ENCODE data around the gene IL27RA.
A peak's percentile ranks its signal among the peaks of the same experiment; 100 is the strongest.

IL27RA gene

DNA sequence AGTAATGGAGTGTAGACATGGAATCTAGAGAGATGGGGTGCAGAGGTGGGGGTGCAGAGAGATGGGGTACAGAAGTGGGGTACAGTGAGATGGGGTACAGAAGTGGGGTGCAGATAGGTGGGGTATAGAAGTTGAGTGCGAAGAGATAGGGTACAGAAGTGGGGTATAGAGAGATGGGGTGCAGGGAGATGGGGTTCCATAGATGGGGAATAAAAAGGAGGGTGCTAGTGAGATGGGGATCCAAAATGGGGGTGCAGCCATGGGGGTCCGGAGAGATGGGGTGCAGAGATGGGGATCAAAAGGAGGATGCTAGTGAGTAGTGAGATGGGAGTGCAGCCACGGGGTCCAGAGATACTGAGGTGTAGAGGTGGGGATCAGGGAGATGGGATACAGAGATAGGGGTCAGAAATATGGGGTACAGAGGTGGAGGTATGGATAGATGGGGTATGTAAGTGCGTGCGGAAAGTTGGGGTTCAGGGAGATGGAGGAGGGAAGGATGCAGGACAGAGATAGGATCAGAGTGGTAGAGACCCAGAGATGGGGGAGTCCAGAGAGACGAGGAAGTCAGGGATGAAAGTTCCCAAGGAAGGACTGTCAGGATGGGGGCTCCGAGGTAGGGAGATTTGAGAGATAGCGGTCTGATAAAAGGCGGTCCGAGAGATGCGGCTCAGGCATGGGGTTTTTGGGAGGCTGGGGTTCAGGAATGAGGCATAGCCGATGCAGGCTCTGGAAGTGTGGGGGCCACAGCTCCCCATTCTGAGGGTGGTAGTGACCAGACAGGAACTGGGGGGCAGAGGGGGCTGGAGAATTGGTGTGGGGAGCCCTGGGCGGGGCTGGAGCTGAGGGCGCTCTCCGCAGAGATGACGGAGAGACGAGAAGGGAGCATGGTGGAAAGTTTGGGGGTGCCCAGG lies 26.9 kb downstream of the IL27RA start (continued):
- TF ChIP-seq INSM2 (tag by site-specific recombination; IDR thresholded peaks at IDR 0.05) = 0 out of 2 replicates have a peak, but pooled peaks have one; percentile 4
- TF ChIP-seq ZNF830 (tag by site-specific recombination; IDR thresholded peaks at IDR 0.05; ENCODE audit: low read depth) = no peak
- 0 out of 2 replicates have a peak, but pooled peaks have one; percentile 18 for TF ChIP-seq ZBTB7A (tag by site-specific recombination; IDR thresholded peaks at IDR 0.05; ENCODE audit: low read depth)
- TF ChIP-seq, protein P1, sequence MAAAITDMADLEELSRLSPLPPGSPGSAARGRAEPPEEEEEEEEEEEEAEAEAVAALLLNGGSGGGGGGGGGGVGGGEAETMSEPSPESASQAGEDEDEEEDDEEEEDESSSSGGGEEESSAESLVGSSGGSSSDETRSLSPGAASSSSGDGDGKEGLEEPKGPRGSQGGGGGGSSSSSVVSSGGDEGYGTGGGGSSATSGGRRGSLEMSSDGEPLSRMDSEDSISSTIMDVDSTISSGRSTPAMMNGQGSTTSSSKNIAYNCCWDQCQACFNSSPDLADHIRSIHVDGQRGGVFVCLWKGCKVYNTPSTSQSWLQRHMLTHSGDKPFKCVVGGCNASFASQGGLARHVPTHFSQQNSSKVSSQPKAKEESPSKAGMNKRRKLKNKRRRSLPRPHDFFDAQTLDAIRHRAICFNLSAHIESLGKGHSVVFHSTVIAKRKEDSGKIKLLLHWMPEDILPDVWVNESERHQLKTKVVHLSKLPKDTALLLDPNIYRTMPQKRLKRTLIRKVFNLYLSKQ (tag by site-specific recombination; IDR thresholded peaks at IDR 0.05; ENCODE audit: borderline replicate concordance) = no peak
- TF ChIP-seq, protein P2, sequence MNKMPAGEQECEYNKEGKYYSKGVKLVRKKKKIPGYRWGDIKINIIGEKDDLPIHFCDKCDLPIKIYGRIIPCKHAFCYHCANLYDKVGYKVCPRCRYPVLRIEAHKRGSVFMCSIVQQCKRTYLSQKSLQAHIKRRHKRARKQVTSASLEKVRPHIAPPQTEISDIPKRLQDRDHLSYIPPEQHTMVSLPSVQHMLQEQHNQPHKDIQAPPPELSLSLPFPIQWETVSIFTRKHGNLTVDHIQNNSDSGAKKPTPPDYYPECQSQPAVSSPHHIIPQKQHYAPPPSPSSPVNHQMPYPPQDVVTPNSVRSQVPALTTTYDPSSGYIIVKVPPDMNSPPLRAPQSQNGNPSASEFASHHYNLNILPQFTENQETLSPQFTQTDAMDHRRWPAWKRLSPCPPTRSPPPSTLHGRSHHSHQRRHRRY (tag by site-specific recombination; IDR thresholded peaks at IDR 0.05) = 0 out of 2 replicates have a peak, but pooled peaks have one; percentile 30
- TF ChIP-seq ZNF76 (tag by site-specific recombination; IDR thresholded peaks at IDR 0.05; ENCODE audit: borderline replicate concordance, low read depth) = 0 out of 2 replicates have a peak, but pooled peaks have one; percentile 3
- no peak for TF ChIP-seq ZNF654 (tag by site-specific recombination; IDR thresholded peaks at IDR 0.05; ENCODE audit: low read depth)
- TF ChIP-seq ZNF48 (tag by site-specific recombination; IDR thresholded peaks at IDR 0.05) = no peak
- no peak; the same call in 1 of the 2 replicates for TF ChIP-seq ZNF394 (tag by site-specific recombination; IDR thresholded peaks at IDR 0.05; ENCODE audit: borderline replicate concordance)
- TF ChIP-seq RBAK (tag by site-specific recombination; IDR thresholded peaks at IDR 0.05) = 0 out of 2 replicates have a peak, but pooled peaks have one; percentile 15
- TF ChIP-seq ZNF223 (tag by site-specific recombination; IDR thresholded peaks at IDR 0.05) = 0 out of 2 replicates have a peak, but pooled peaks have one; percentile 49
- no peak for TF ChIP-seq KLF16 (tag by site-specific recombination; IDR thresholded peaks at IDR 0.05)
- TF ChIP-seq ZNF518A (tag by site-specific recombination; conservative IDR thresholded peaks at IDR 0.05; ENCODE audit: low read depth) = no peak
- no peak for TF ChIP-seq ZNF426 (tag by site-specific recombination; IDR thresholded peaks at IDR 0.05)
- TF ChIP-seq, protein P3, sequence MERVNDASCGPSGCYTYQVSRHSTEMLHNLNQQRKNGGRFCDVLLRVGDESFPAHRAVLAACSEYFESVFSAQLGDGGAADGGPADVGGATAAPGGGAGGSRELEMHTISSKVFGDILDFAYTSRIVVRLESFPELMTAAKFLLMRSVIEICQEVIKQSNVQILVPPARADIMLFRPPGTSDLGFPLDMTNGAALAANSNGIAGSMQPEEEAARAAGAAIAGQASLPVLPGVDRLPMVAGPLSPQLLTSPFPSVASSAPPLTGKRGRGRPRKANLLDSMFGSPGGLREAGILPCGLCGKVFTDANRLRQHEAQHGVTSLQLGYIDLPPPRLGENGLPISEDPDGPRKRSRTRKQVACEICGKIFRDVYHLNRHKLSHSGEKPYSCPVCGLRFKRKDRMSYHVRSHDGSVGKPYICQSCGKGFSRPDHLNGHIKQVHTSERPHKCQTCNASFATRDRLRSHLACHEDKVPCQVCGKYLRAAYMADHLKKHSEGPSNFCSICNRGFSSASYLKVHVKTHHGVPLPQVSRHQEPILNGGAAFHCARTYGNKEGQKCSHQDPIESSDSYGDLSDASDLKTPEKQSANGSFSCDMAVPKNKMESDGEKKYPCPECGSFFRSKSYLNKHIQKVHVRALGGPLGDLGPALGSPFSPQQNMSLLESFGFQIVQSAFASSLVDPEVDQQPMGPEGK (tag by site-specific recombination; IDR thresholded peaks at IDR 0.05) = peak; percentile 92
- TF ChIP-seq ZNF514 (tag by site-specific recombination; IDR thresholded peaks at IDR 0.05) = no peak
- TF ChIP-seq HOXA7 (CRISPR knock-in tag; IDR thresholded peaks at IDR 0.05; ENCODE audit: borderline replicate concordance) = no peak
- no peak for TF ChIP-seq ZNF132 (tag by site-specific recombination; IDR thresholded peaks at IDR 0.05; ENCODE audit: borderline replicate concordance)
- TF ChIP-seq, protein P4, sequence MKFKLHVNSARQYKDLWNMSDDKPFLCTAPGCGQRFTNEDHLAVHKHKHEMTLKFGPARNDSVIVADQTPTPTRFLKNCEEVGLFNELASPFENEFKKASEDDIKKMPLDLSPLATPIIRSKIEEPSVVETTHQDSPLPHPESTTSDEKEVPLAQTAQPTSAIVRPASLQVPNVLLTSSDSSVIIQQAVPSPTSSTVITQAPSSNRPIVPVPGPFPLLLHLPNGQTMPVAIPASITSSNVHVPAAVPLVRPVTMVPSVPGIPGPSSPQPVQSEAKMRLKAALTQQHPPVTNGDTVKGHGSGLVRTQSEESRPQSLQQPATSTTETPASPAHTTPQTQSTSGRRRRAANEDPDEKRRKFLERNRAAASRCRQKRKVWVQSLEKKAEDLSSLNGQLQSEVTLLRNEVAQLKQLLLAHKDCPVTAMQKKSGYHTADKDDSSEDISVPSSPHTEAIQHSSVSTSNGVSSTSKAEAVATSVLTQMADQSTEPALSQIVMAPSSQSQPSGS (tag by site-specific recombination; IDR thresholded peaks at IDR 0.05; ENCODE audit: low read depth) = no peak
- TF ChIP-seq ZNF658 (tag by site-specific recombination; IDR thresholded peaks at IDR 0.05) = no peak
- TF ChIP-seq, protein P5, sequence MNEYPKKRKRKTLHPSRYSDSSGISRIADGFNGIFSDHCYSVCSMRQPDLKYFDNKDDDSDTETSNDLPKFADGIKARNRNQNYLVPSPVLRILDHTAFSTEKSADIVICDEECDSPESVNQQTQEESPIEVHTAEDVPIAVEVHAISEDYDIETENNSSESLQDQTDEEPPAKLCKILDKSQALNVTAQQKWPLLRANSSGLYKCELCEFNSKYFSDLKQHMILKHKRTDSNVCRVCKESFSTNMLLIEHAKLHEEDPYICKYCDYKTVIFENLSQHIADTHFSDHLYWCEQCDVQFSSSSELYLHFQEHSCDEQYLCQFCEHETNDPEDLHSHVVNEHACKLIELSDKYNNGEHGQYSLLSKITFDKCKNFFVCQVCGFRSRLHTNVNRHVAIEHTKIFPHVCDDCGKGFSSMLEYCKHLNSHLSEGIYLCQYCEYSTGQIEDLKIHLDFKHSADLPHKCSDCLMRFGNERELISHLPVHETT (tag by site-specific recombination; IDR thresholded peaks at IDR 0.05) = no peak
- TF ChIP-seq ZNF366 (tag by site-specific recombination; conservative IDR thresholded peaks at IDR 0.05) = peak; percentile 43
- TF ChIP-seq SETDB1 (IDR thresholded peaks at IDR 0.05; ENCODE audit: insufficient read length, low read length) = no peak

Data from HEK293 (cell line).